MCF 10A (cell line): ENCODE measurements around the gene PTCH1. TPM values are rescaled to one million over a fixed set of nuclear protein-coding genes. Genes with fewer than 3 reads are reported as not detected.
A peak's percentile ranks its signal among the peaks of the same experiment; 100 is the strongest.

Experiments used
- BruUV-seq: library from RNA; stranded (reverse); fragments of 400-500 nt; replicated peaks from 2 replicates; lab custom pipeline; 2021; lab: Mats Ljungman, UMichigan
- CTCF ChIA-PET: fragments of 300-600 bp; sonication (Branson Sonifier 250); formaldehyde crosslinking; extraction: SDS; loops from one replicate; lab custom pipeline; 2021; ENCODE audit warnings: antibody characterized with exemption, inconsistent platforms; lab: Yijun Ruan, JAX
- POLR2A ChIA-PET: fragments of 300-600, 350-650 bp; sonication (Branson Sonifier 250); formaldehyde crosslinking; extraction: SDS; loops from one replicate; lab custom pipeline; 2020; ENCODE audit warnings: antibody characterized with exemption, inconsistent platforms; lab: Yijun Ruan, JAX
- DNase-seq: peaks from one replicate; pipeline ENCODE4 v3.0.0-alpha.2; 2018; ENCODE audit not compliant: unreplicated experiment
- H3K27ac Mint-ChIP-seq: one replicate; pipeline ENCODE4 v1.8.0; 2022; ENCODE audit warnings: mild to moderate bottlenecking, low read depth, mixed read lengths; ENCODE audit not compliant: unreplicated experiment
- H3K27me3 Mint-ChIP-seq: one replicate; pipeline ENCODE4 v1.8.0; 2022; ENCODE audit warnings: mixed read lengths; ENCODE audit not compliant: insufficient read depth, unreplicated experiment
- H3K36me3 Mint-ChIP-seq: one replicate; pipeline ENCODE4 v1.8.0; 2022; ENCODE audit warnings: mild to moderate bottlenecking, moderate library complexity, mixed read lengths; ENCODE audit not compliant: insufficient read depth, unreplicated experiment
- H3K4me1 Mint-ChIP-seq: one replicate; pipeline ENCODE4 v1.8.0; 2022; ENCODE audit warnings: mixed read lengths; ENCODE audit not compliant: insufficient read depth, unreplicated experiment
- H3K4me3 Mint-ChIP-seq: one replicate; pipeline ENCODE4 v1.8.0; 2022; ENCODE audit warnings: mild to moderate bottlenecking, moderate library complexity, mixed read lengths; ENCODE audit not compliant: unreplicated experiment
- H3K9me3 Mint-ChIP-seq: one replicate; pipeline ENCODE4 v1.8.0; 2022; ENCODE audit warnings: mixed read lengths; ENCODE audit not compliant: unreplicated experiment
- intact Hi-C: fragments of 100-400 bp; cut with micrococcal nuclease; formaldehyde crosslinking; loops from 2 replicates; pipeline ENCODE4 v1.14.1; 2022
- total RNA-seq: library from RNA; stranded (reverse); gene quantifications from 2 replicates; pipeline ENCODE4 v1.2.3, GENCODE V29; 2022
- TF ChIP-seq, protein P1 (sequence below): fragments of 200-600 bp; IDR thresholded peaks from one replicate; pipeline ENCODE4 v1.8.0; 2022; ENCODE audit warnings: antibody characterized with exemption, mild to moderate bottlenecking; ENCODE audit not compliant: unreplicated experiment

Gene PTCH1
- total RNA-seq, 1 experiment from 2014 or later = 3.6 TPM

DNA sequence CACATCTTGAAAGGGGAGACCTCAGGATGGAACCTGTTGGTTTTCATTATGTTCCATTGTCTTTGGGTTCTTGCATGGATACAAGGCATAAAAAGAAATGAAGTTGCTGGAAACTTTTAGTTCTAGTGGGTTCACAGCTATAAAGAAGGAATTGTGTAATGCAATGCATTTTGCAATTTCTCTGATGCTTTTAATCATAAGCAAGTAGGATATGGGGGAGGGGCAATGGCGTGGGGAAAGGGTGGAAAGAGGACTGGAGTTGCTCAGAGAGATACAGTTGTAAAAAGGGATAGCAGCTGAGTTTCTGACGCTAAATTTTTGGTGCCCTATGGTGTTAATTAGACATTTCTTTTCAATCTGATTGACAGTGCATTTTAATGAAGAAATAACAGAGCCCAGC, 110.7 kb downstream of the PTCH1 start:
- POLR2A ChIA-PET = interaction anchor here (0.6 to 1.0 kb wide), 4 partner anchors 20 to 99 kb away, joined by 3 to 5 read pairs (median 3); no protein-coding TSS in a partner anchor
- Mint-ChIP-seq H3K27me3 (no peaks in the 10 kb centered on the region), H3K9me3 (no peaks in the 10 kb centered on the region), H3K36me3 (no peaks in the 10 kb centered on the region), H3K27ac (no peak overlapping the region), H3K4me1 (peaks cover 22% of the 10 kb centered on the region), H3K4me3 (no peak overlapping the region)
- no TSS peak for BruUV-seq
- peak; percentile 76 for DNase-seq
- TF ChIP-seq, protein P1, sequence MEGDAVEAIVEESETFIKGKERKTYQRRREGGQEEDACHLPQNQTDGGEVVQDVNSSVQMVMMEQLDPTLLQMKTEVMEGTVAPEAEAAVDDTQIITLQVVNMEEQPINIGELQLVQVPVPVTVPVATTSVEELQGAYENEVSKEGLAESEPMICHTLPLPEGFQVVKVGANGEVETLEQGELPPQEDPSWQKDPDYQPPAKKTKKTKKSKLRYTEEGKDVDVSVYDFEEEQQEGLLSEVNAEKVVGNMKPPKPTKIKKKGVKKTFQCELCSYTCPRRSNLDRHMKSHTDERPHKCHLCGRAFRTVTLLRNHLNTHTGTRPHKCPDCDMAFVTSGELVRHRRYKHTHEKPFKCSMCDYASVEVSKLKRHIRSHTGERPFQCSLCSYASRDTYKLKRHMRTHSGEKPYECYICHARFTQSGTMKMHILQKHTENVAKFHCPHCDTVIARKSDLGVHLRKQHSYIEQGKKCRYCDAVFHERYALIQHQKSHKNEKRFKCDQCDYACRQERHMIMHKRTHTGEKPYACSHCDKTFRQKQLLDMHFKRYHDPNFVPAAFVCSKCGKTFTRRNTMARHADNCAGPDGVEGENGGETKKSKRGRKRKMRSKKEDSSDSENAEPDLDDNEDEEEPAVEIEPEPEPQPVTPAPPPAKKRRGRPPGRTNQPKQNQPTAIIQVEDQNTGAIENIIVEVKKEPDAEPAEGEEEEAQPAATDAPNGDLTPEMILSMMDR = no peak
- CTCF ChIA-PET = no interaction called here
- intact Hi-C loops = no loop called here

DNA sequence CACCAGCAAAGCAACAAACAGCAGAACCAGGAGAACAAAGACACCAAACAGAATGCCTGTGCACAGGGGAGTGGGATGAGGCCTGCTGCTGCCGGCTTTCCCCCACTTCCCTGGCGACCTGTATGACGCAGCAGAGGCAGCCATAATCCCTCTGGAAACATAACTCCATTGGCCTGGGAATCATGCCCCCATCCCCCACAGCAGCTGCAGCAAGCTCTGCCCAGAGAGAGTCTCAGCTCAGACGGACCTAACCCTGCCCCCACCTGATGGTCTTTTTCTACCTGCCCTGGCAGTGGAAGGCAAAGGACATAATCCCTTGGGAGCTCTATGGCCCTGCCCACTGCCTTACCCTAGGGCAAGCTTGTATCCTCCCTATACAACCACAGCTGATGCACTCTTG, 117.5 kb downstream of the PTCH1 start:
- no TSS peak for BruUV-seq
- Mint-ChIP-seq H3K4me1 (no peaks in the 10 kb centered on the region), H3K36me3 (no peaks in the 10 kb centered on the region), H3K27ac (no peak overlapping the region), H3K9me3 (peaks cover 20% of the 10 kb centered on the region), H3K4me3 (no peak overlapping the region), H3K27me3 (no peaks in the 10 kb centered on the region)
- intact Hi-C loops = no loop called here
- ChIA-PET CTCF (no interaction called here), POLR2A (no interaction called here)
- TF ChIP-seq, protein P1 = no peak
- DNase-seq = no peak

Other genes with a start within 250 kb of the PTCH1 start
- 9.6 and 12.1 TPM in 2 replicates for gene FANCC, start 199.3 kb downstream of the PTCH1 start, total RNA-seq